Transverse colon (tissue), 3 donors: ENCODE results near the gene SNRNP70.

Experiments
- CTCF ChIP-seq, 5 experiments: fragments of 200-600 bp in 3 of 5; fragments of 450-650 bp in 2 of 5; sonication (generic) in 3 of 5; IDR thresholded peaks; 1 replicate in 2 of 5; 2 replicates in 3 of 5; pipeline ENCODE4 v1.5.1; 2016 to 2017; ENCODE audit warnings: antibody characterized with exemption in 5 of 5, inconsistent platforms in 3 of 5, mild to moderate bottlenecking in 2 of 5, moderate library complexity in 1 of 5
- EP300 ChIP-seq: sonication (generic); formaldehyde crosslinking; IDR thresholded peaks from one replicate; pipeline ENCODE4 v1.6.1; 2017; ENCODE audit warnings: antibody characterized with exemption, low read depth

DNA sequence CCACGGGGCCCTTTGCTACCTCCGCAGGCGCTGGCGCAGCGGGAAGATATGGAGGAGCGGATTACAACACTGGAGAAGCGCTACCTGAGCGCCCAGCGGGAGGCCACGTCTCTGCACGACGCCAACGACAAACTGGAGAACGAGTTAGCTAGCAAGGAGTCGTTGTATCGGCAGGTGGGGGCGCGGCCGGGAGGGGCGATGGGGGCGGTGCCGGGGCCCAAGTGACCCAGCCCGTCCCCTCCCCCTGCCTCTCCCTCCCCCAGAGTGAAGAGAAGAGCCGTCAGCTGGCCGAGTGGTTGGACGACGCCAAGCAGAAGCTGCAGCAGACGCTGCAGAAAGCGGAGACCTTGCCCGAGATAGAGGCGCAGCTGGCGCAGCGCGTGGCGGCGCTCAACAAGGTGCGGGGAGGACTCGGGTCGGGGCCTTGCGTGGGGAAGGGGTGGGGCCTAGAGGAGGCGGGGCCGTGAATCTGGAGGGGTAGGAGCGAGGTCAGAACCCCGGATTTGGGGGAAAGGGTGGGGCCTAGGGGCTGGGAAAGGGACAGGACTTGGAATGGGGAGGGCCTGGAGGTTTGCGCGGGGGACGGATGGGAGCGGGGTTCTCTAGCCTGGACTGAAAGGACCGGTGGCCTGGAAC is 47.8 kb downstream of the SNRNP70 start:
- no peak for TF ChIP-seq CTCF (IDR thresholded peaks at IDR 0.05)
- TF ChIP-seq EP300 = no peak
